Measurements from ENCODE around the gene RIOK1. TPM values are rescaled to one million over a fixed set of nuclear protein-coding genes. Genes with fewer than 3 reads are reported as not detected.

RIOK1 gene
- total RNA-seq, 1 experiment from 2014 or later, result 36.8 TPM

Other genes starting within 250 kb of the RIOK1 start
- gene SSR1, start 76.6 kb upstream of the RIOK1 start, total RNA-seq (2014; rRNA removed; shearing (Covaris generic); ENCODE audit: low replicate concordance), result 43.6 and 83.2 TPM in 2 replicates
- gene CAGE1, start 66 bp upstream of the RIOK1 start, total RNA-seq (2014; rRNA removed; shearing (Covaris generic); ENCODE audit: low replicate concordance), result not detected in 2 replicates
- gene DSP, start 151.9 kb downstream of the RIOK1 start, total RNA-seq (2014; rRNA removed; shearing (Covaris generic); ENCODE audit: low replicate concordance), result 0.04 TPM in 1 of 2 replicates, not detected in the other
- gene SNRNP48, start 200.4 kb downstream of the RIOK1 start, total RNA-seq (2014; rRNA removed; shearing (Covaris generic); ENCODE audit: low replicate concordance), result 8.3 and 13.7 TPM in 2 replicates

Data from Karpas-422 (cell line).